IMR-90 (cell line): ENCODE results near the gene ADGB. TPM values are rescaled to one million over a fixed set of nuclear protein-coding genes. Genes with fewer than 3 reads are reported as not detected.

Experiments
- ATAC-seq: fragments of 200-7000 bp; cut with Tn5 transposase; 2 replicates; pipeline ENCODE4 v1.9.1; 2020; ENCODE audit warnings: low read depth, mild to moderate bottlenecking, moderate library complexity
- BruUV-seq: library from RNA; stranded (reverse); fragments of 400-500 nt; replicated peaks from 2 replicates; lab custom pipeline; 2021; lab: Mats Ljungman, UMichigan
- CTCF ChIA-PET: fragments of 300-600 bp; formaldehyde crosslinking; extraction: SDS; loops from one replicate; lab custom pipeline; 2021; ENCODE audit warnings: antibody characterized with exemption; lab: Yijun Ruan, JAX
- POLR2A ChIA-PET: fragments of 300-600 bp; sonication (Branson Sonifier 250); formaldehyde crosslinking; loops from one replicate; lab custom pipeline; 2022; ENCODE audit warnings: antibody characterized with exemption; ENCODE audit not compliant: unreplicated experiment; lab: Charles Lee
- DNase-seq: peaks from one replicate; pipeline ENCODE4 v3.0.0; 2013
- H2AFZ ChIP-seq: replicated peaks from 2 replicates; pipeline ENCODE3; 2013; ENCODE audit warnings: low read length, mild to moderate bottlenecking; ENCODE audit not compliant: poor library complexity
- H2AK5ac ChIP-seq: 2 replicates; pipeline ENCODE4 v1.6.1; 2013; ENCODE audit warnings: low read depth, low read length, inconsistent platforms
- H2AK9ac ChIP-seq: replicated peaks from 2 replicates; pipeline ENCODE3; 2013; ENCODE audit warnings: mild to moderate bottlenecking, low read depth, low read length, moderate library complexity; ENCODE audit not compliant: poor library complexity
- H2BK120ac ChIP-seq: 2 replicates; pipeline ENCODE4 v1.6.1; 2013; ENCODE audit warnings: low read depth, low read length, inconsistent platforms
- H2BK15ac ChIP-seq: 3 replicates; pipeline ENCODE4 v1.6.1; 2013; ENCODE audit warnings: low read depth, low read length, inconsistent platforms
- H2BK20ac ChIP-seq: 2 replicates; pipeline ENCODE4 v1.6.1; 2013; ENCODE audit warnings: low read depth, mild to moderate bottlenecking, inconsistent platforms, low read length, moderate library complexity
- H2BK5ac ChIP-seq: 2 replicates; pipeline ENCODE4 v1.6.1; 2013; ENCODE audit warnings: mild to moderate bottlenecking, low read depth, low read length, inconsistent platforms; ENCODE audit not compliant: poor library complexity, severe bottlenecking
- H3K14ac ChIP-seq: replicated peaks from 2 replicates; pipeline ENCODE4 v1.6.1; 2013; ENCODE audit warnings: low read depth, low read length, inconsistent platforms
- H3K18ac ChIP-seq: 2 replicates; pipeline ENCODE4 v1.6.1; 2013; ENCODE audit warnings: low read depth, low read length, control low read depth
- H3K23ac ChIP-seq: 2 replicates; pipeline ENCODE4 v1.6.1; 2013; ENCODE audit warnings: low read depth, low read length, inconsistent platforms
- H3K27ac ChIP-seq: 2 replicates; pipeline ENCODE4 v1.5.1; 2013; ENCODE audit warnings: mild to moderate bottlenecking, control low read depth, low read length; ENCODE audit not compliant: insufficient read depth
- H3K27me3 ChIP-seq: 2 replicates; pipeline ENCODE4 v1.6.1; 2013; ENCODE audit warnings: low read length; ENCODE audit not compliant: control insufficient read depth, insufficient read depth
- H3K36me3 ChIP-seq: 2 replicates; pipeline ENCODE4 v1.6.1; 2013; ENCODE audit warnings: low read length, mixed read lengths; ENCODE audit not compliant: control insufficient read depth, insufficient read depth
- H3K4ac ChIP-seq: 2 replicates; pipeline ENCODE4 v1.6.1; 2013; ENCODE audit warnings: low read depth, low read length, inconsistent platforms
- H3K4me1 ChIP-seq: 2 replicates; pipeline ENCODE4 v1.6.1; 2013; ENCODE audit warnings: low read length, mixed read lengths; ENCODE audit not compliant: control insufficient read depth, insufficient read depth
- H3K4me2 ChIP-seq: 2 replicates; pipeline ENCODE4 v1.6.1; 2013; ENCODE audit warnings: low read depth, mild to moderate bottlenecking, control low read depth, low read length, moderate library complexity
- H3K4me3 ChIP-seq: 2 replicates; pipeline ENCODE4 v1.5.1; 2013; ENCODE audit warnings: low read depth, mild to moderate bottlenecking, control low read depth, low read length, moderate library complexity; ENCODE audit not compliant: insufficient read depth
- H3K56ac ChIP-seq: 2 replicates; pipeline ENCODE4 v1.6.1; 2013; ENCODE audit warnings: low read length, inconsistent platforms; ENCODE audit not compliant: insufficient read depth; ENCODE audit errors: extremely low read depth
- H3K79me1 ChIP-seq, 2 experiments: 2 replicates each; pipeline ENCODE4 v1.6.1; 2013; ENCODE audit warnings: low read length in 2 of 2, inconsistent platforms in 1 of 2, low read depth in 1 of 2
- H3K9ac ChIP-seq: 2 replicates; pipeline ENCODE4 v1.6.1; 2013; ENCODE audit warnings: low read depth, low read length, control low read depth
- H3K9me1 ChIP-seq: 2 replicates; pipeline ENCODE4 v1.6.1; 2013; ENCODE audit warnings: low read length, inconsistent platforms; ENCODE audit not compliant: insufficient read depth
- H3K9me3 ChIP-seq: 2 replicates; pipeline ENCODE4 v1.6.1; 2013; ENCODE audit warnings: low read length; ENCODE audit not compliant: control insufficient read depth, insufficient read depth
- H4K20me1 ChIP-seq: 2 replicates; pipeline ENCODE4 v1.6.1; 2013; ENCODE audit warnings: low read length, inconsistent platforms; ENCODE audit not compliant: insufficient read depth
- H4K5ac ChIP-seq: 2 replicates; pipeline ENCODE4 v1.6.1; 2013; ENCODE audit warnings: mild to moderate bottlenecking, low read depth, low read length, control low read depth
- H4K8ac ChIP-seq, 2 experiments: 2 replicates each; pipeline ENCODE4 v1.6.1; 2013; ENCODE audit warnings: low read depth in 2 of 2, low read length in 2 of 2, control low read depth in 1 of 2, inconsistent platforms in 1 of 2
- H4K91ac ChIP-seq: 2 replicates; pipeline ENCODE4 v1.6.1; 2013; ENCODE audit warnings: low read depth, low read length, inconsistent platforms; ENCODE audit not compliant: insufficient read depth
- CHD1 ChIP-seq: IDR thresholded peaks from 2 replicates; pipeline ENCODE4 v1.6.1; 2012; ENCODE audit warnings: low read depth, low read length, improper control_type of control experiment
- CTCF ChIP-seq: conservative IDR thresholded peaks from 2 replicates; pipeline ENCODE4 v1.5.1; 2012; ENCODE audit warnings: mild to moderate bottlenecking, low read depth, low read length, improper control_type of control experiment
- ELK1 ChIP-seq: fragments of 150-350 bp; IDR thresholded peaks from 2 replicates; pipeline ENCODE4 v1.6.1; 2016; ENCODE audit warnings: low read depth, mild to moderate bottlenecking, low read length, moderate library complexity, borderline replicate concordance
- FOS ChIP-seq: fragments of 150-350 bp; IDR thresholded peaks from 2 replicates; pipeline ENCODE4 v1.6.1; 2016; ENCODE audit warnings: low read depth, low read length
- MAZ ChIP-seq: IDR thresholded peaks from 2 replicates; pipeline ENCODE4 v1.6.1; 2012; ENCODE audit warnings: low read depth, mild to moderate bottlenecking, low read length, improper control_type of control experiment, moderate library complexity, borderline replicate concordance
- NFE2L2 ChIP-seq: fragments of 150-350 bp; IDR thresholded peaks from 2 replicates; pipeline ENCODE4 v1.6.1; 2016; ENCODE audit warnings: low read depth, mild to moderate bottlenecking, low read length
- RCOR1 ChIP-seq: IDR thresholded peaks from 2 replicates; pipeline ENCODE4 v1.6.1; 2012; ENCODE audit warnings: mild to moderate bottlenecking, low read length, improper control_type of control experiment; ENCODE audit not compliant: insufficient replicate concordance
- RFX5 ChIP-seq: IDR thresholded peaks from 2 replicates; pipeline ENCODE4 v1.8.0; 2012; ENCODE audit warnings: low read depth, mild to moderate bottlenecking, low read length, moderate library complexity
- WGBS, 2 experiments: methylation state at CpG; one replicate each; pipeline versions ENCODE4 v1.1.5 to v1.1.7; 2013; ENCODE audit warnings: missing lambda C conversion rate in 2 of 2; ENCODE audit not compliant: insufficient read length in 1 of 2; ENCODE audit errors: extremely low coverage in 2 of 2; 5-methylcytosine and 5-hydroxymethylcytosine counted together
- dilution Hi-C: fragments of 300-500 bp; cut with HindIII; formaldehyde crosslinking; loops from one replicate; pipeline ENCODE4 v1.14.3; 2018; ENCODE audit warnings: low sequenced_read_pairs; ENCODE audit not compliant: unreplicated experiment
- in situ Hi-C: fragments of 300-500 bp; cut with MboI; formaldehyde crosslinking; loops from 3 replicates; pipeline ENCODE4 v1.14.3; 2019; ENCODE audit warnings: low sequenced_read_pairs, inconsistent platforms, mixed read lengths
- intact Hi-C: fragments of 100-400 bp; cut with micrococcal nuclease; formaldehyde crosslinking; loops from 2 replicates; pipeline ENCODE4 v1.10.0; 2022
- polyA plus RNA-seq, 3 experiments: library from polyadenylated mRNA; depleted of rRNA; stranded (reverse); fragments of >200 nt; gene quantifications; 2 replicates each; pipeline ENCODE4 v1.2.3, GENCODE V29; 2012; ENCODE audit warnings: low replicate concordance in 1 of 3
- total RNA-seq: library from RNA; depleted of rRNA; stranded (reverse); fragments of >200 nt; gene quantifications from 2 replicates; pipeline ENCODE4 v1.2.3, GENCODE V29; 2012

The ADGB gene
- total and polyA plus RNA-seq, 2 of the 4 experiments (the other 2 are of a cell fraction) = not detected

- Histone ChIP-seq H3K27me3 (no peaks in the 10 kb centered on the region), H3K4me3 (0 out of 2 replicates have a peak overlapping the region, but pooled peaks have one; percentile 7), H2AK5ac (no peak overlapping the region), H3K4me1 (no peaks in the 10 kb centered on the region), H3K9ac (no peak overlapping the region), H3K14ac (no peak overlapping the region), H3K27ac (no peak overlapping the region), H3K36me3 (no peaks in the 10 kb centered on the region), H3K23ac (no peak overlapping the region), H4K8ac (peak overlapping the region in 1 of 2 experiments; percentile 55; a peak in 1 of 4 replicates), H4K20me1 (no peaks in the 10 kb centered on the region), H4K5ac (no peak overlapping the region), H3K56ac (no peak overlapping the region), H3K79me1 (no peaks in the 10 kb centered on the region), H3K18ac (no peak overlapping the region), H2BK15ac (no peak overlapping the region), H2BK5ac (no peak overlapping the region), H2AFZ (no peak overlapping the region), H3K4ac (no peak overlapping the region), H4K91ac (no peak overlapping the region), H3K9me1 (no peaks in the 10 kb centered on the region), H3K4me2 (peak overlapping the region; percentile 69), H2BK20ac (no peak overlapping the region), H3K9me3 (no peaks in the 10 kb centered on the region), H2BK120ac (no peak overlapping the region), H2AK9ac (no peak overlapping the region)
- no TSS peak for BruUV-seq
- ChIA-PET CTCF (no interaction called here), POLR2A (no interaction called here)
- ATAC-seq (peak; percentile 84), DNase-seq (no peak)
- WGBS, 2 experiments = 57% methylated on average over 12 of the region's 22 CpGs; no CpG with 5 or more reads in 1 of the 2 experiments
- intact Hi-C loops (no loop called here), in situ Hi-C loops (no loop called here), dilution Hi-C loops (no loop called here)
- no peak for TF ChIP-seq MAZ
- no peak for TF ChIP-seq CTCF
- TF ChIP-seq RFX5 = no peak
- TF ChIP-seq NFE2L2 = no peak
- TF ChIP-seq RCOR1 = no peak
- TF ChIP-seq FOS = no peak
- TF ChIP-seq ELK1 = no peak
- no peak for TF ChIP-seq CHD1
These were observed 204.8 kb downstream of the ADGB start for GRCh38 chr6:146803601-146804000.
